HAP-1 (cell line): ENCODE results near the gene C22orf39.

Experiments used
- DNase-seq, 2 experiments: peaks; one replicate each; pipeline ENCODE4 v3.0.0-alpha.2; 2016 to 2020; ENCODE audit warnings: low spot score in 2 of 2
- H3K27me3 ChIP-seq: fragments of 250-450 bp; sonication (Bioruptor Pico); 2 replicates; pipeline ENCODE4 v1.5.1; 2020; ENCODE audit warnings: low read depth, mild to moderate bottlenecking, moderate library complexity
- H3K36me3 ChIP-seq: fragments of 250-450 bp; sonication (Bioruptor Pico); replicated peaks from 2 replicates; pipeline ENCODE4 v1.5.1; 2020; ENCODE audit warnings: mild to moderate bottlenecking
- H3K4me1 ChIP-seq: fragments of 250-450 bp; sonication (Bioruptor Pico); 2 replicates; pipeline ENCODE4 v1.5.1; 2020; ENCODE audit warnings: mild to moderate bottlenecking
- H3K4me3 ChIP-seq: fragments of 250-450 bp; sonication (Bioruptor Pico); 2 replicates; pipeline ENCODE4 v1.5.1; 2020; ENCODE audit warnings: mild to moderate bottlenecking, moderate library complexity
- H3K9me3 ChIP-seq: fragments of 250-450 bp; sonication (Bioruptor Pico); 2 replicates; pipeline ENCODE4 v1.5.1; 2020; ENCODE audit warnings: mild to moderate bottlenecking, moderate library complexity
- in situ Hi-C: fragments of 300-500 bp; cut with MboI; formaldehyde crosslinking; loops from 3 replicates; pipeline ENCODE4 v1.14.3; 2020; ENCODE audit warnings: low sequenced_read_pairs, inconsistent platforms, mixed read lengths

Gene C22orf39

DNA sequence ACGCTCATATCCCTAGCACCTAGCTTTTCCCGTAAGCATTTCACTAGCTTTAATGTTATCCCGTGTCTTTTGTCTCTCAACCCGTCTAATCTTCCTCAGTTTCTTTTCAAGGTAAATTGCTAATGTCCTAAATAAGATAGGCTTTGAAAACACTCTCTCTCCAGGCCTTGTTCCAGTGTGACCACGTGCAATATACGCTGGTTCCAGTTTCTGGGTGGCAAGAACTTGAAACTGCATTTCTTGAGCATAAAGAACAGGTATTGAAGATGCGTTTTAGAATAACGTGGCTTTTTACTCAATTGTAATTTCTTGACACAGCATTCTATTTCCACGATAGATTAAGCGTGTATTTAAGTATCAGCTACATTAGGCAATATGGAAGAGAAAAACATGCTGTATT is 33.3 kb upstream of the C22orf39 start:
- H3K4me1 ChIP-seq, result peaks cover 5% of the 10 kb centered on the region
- H3K4me3 ChIP-seq, result peak overlapping the region; percentile 92
- DNase-seq, result no peak
- H3K27me3 ChIP-seq, result no peaks in the 10 kb centered on the region
- H3K36me3 ChIP-seq, result peaks cover 49% of the 10 kb centered on the region
- H3K9me3 ChIP-seq, result no peaks in the 10 kb centered on the region
- in situ Hi-C loops, result no loop called here

DNA sequence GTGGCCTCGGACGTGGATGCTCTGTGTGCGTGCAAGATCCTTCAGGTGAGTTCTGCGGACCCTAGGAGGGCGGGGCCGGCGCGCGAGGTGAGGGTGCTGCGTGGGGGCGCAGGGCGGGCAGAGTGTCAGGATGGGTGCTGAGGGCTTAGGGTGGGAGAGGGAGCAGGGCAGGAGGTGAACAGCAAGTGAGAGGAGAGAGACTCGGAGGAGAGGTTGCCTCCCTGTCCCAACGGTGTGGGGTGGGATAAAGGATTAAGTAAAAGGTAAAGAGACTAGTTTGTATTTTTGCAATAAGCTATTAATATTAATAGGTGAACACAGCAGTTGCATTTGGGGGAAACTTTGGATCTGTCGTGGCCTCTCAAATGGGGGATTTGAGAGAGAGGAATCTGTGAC is 32.7 kb upstream of the C22orf39 start:
- Histone ChIP-seq H3K9me3 (no peaks in the 10 kb centered on the region), H3K36me3 (peaks cover 49% of the 10 kb centered on the region), H3K27me3 (no peaks in the 10 kb centered on the region), H3K4me1 (peaks cover 5% of the 10 kb centered on the region), H3K4me3 (peak overlapping the region; percentile 92)
- in situ Hi-C loops, result no loop called here
- DNase-seq, result peak in 1 of 2 experiments; percentile 43

DNA sequence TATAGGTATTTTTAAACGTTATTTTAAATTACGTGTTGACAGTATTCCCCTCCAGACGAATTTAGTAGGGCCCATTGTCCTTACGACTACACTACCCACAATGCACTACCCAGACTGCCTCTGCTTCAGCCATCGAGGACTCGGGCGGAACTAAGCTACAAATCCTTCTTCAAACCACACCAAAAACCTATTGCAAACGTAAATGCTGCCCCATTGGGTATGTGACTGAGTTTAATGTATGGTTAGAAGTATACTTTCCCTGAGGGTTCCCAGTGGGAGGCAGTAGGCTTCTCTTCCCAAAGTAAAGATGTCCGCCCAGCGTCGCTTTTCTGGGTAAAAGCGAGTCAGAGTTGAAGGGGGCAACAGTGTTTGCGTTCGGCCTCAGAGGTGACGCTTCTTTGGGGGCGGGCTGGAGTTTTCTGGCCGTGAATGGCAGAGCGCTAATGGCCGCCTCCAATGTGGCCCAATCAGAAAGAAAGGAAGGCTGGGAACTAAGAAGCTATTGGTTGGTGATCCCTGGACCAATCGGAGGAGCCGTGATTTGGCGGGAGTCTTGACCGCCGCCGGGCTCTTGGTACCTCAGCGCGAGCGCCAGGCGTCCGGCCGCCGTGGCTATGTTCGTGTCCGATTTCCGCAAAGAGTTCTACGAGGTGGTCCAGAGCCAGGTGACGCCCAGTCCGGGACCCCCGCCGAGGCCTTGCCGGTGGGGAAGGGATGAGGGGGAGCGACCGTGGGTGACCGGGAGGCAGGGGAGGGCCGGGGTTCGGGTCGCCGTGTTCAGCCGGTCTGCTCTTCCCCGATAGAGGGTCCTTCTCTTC is 32.1 kb upstream of the C22orf39 start, which contains the start of gene CDC45:
TSS of gene CDC45 (plus strand) at position 566 of the 818 bp plus-strand sequence. CDS start at position 615, 49 bp downstream.
- peaks cover 49% of the 10 kb centered on the region for H3K36me3 ChIP-seq
- H3K4me3 ChIP-seq, result peak within 1 kb of the TSS; percentile 92
- peaks cover 5% of the 10 kb centered on the region for H3K4me1 ChIP-seq
- H3K9me3 ChIP-seq, result no peaks in the 10 kb centered on the region
- in situ Hi-C loops, result no loop called here
- DNase-seq, result peak; percentile 96 to 99
- H3K27me3 ChIP-seq, result no peaks in the 10 kb centered on the region

DNA sequence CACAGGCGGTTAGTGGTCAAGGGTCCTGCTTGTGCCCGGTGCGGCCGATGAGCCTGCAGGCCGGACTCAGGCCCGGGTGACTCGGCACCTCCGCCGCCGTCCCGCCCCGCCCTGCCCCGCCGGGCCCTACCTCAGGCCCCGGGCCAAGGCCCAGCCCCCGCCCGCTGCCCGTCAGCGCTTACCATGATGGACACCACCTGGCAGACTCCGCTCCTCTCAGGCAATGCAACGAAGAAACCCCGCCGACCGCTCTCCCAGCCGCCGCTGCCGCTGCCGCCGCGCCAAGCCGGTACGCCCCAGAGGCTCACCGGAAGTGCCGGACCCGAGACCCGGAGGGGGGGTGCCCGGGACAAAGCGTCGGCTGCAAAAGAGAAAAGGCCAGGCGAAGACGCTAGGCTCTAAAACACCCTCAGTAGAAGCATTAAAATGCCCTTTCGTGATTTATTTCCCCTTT is 31.4 kb upstream of the C22orf39 start, which contains the start of gene UFD1:
TSS of gene UFD1 (minus strand) at position 293 of the 454 bp plus-strand sequence. CDS start at position 185, 108 bp downstream.
- in situ Hi-C loops, result no loop called here
- Histone ChIP-seq H3K36me3 (peaks cover 49% of the 10 kb centered on the region), H3K4me1 (peaks cover 5% of the 10 kb centered on the region), H3K4me3 (peak within 1 kb of the TSS; percentile 92), H3K27me3 (no peaks in the 10 kb centered on the region), H3K9me3 (no peaks in the 10 kb centered on the region)
- DNase-seq, result peak; percentile 66 to 89

DNA sequence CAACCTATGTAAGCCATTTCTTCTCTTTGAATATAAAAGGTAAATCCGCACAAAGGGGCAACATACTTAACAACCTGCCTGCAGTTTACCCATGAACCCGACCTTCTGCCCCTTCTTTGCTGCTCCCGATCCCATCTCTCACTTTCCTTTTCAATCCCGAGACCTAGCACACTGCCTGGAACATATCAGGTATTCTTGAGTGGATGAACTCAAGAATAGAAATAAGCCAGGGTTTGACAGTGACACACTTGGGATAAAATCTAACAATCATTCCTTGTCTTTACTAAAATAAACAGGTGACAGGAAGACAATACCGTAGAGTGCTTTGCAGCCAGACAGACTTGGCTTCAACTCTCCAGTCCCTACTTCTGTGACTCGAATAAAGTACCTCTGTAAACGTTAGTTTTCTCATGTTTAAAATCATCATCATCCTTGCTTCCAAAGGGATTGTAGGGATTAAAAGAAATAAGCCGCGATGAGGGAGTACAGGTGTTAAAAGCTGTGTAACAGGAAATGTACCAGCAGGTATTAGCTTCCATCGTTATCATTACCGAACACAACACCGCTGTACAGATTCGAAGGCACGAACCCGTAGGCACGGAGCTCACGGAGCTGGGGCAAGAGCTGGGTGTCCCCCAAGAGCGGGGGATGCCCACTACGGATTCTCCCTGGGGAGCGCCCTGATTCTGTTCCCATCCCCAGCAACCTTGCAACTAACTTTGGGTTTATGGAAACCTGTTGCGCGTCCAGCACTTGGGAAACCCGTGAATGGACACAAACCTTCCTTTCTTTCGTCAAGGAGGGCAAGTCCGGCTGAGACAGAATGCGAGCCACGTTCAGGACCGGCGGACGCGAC is 30.8 kb upstream of the C22orf39 start:
- H3K9me3 ChIP-seq, result no peaks in the 10 kb centered on the region
- no peak for DNase-seq
- no peaks in the 10 kb centered on the region for H3K27me3 ChIP-seq
- H3K4me1 ChIP-seq, result peaks cover 5% of the 10 kb centered on the region
- in situ Hi-C loops, result no loop called here
- peak overlapping the region; percentile 92 for H3K4me3 ChIP-seq
- H3K36me3 ChIP-seq, result peaks cover 49% of the 10 kb centered on the region

DNA sequence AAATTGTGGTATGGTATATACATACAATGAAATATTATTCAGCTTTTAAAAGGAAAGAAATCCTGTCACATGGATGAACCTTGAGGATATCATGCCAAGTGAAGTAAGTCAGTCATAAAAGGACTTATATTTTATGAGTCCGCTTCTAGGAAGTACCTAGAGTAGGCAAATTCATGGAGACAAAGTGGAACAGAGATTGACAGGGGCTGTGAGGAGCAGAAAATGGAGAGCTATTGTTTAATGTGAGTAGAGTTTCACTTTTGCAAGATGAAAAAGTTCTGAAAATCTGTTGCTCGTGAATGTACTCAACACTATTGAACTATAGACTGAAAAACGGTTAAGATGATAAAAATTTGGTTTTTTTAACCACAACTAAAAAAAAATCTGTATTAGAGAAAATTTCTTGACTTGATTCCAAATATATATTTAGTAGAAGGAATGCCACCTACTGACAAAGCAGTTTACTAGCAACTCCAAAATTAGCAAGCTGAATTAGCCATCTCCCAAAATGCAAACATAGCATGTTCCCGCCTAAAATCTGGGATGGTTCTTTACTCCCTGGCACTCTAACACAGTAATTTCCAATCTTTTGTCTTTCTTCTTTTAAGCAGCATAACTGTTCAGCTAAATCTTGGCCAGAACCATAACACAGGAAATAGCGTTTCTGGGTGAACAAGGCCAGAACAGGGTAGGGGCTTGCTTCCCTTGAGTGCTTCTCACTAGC is 30.0 kb upstream of the C22orf39 start:
- in situ Hi-C loops, result no loop called here
- peaks cover 48% of the 10 kb centered on the region for H3K36me3 ChIP-seq
- DNase-seq, result no peak

DNA sequence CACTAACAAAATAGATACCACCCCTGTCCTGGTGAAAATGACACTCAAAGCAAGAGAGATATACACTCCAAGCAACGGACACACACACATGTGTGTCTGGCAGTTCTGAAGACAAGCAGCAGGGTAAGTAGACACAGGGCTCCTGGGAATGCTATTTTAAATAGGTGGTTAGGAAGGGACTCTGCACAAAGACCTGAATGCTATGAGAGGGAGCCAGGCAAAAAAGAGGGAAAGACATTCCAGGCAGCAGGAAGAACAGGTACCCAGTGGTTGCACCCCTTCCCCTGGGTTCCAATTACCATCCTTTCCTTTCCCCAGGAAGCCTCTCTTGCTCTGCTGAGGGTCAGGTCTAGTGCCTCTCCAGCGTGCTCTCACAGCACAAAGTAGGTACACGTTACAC is 28.5 kb upstream of the C22orf39 start:
- in situ Hi-C loops, result no loop called here
- no peak for DNase-seq
- Histone ChIP-seq H3K4me3 (no peak overlapping the region), H3K9me3 (no peaks in the 10 kb centered on the region), H3K27me3 (no peaks in the 10 kb centered on the region), H3K4me1 (peaks cover 5% of the 10 kb centered on the region), H3K36me3 (peaks cover 49% of the 10 kb centered on the region)

More for the DNA sequence above, 30.0 kb upstream of the C22orf39 start:
- Histone ChIP-seq H3K9me3 (no peaks in the 10 kb centered on the region), H3K4me1 (peaks cover 5% of the 10 kb centered on the region), H3K4me3 (peak overlapping the region; percentile 92), H3K27me3 (no peaks in the 10 kb centered on the region)

DNA sequence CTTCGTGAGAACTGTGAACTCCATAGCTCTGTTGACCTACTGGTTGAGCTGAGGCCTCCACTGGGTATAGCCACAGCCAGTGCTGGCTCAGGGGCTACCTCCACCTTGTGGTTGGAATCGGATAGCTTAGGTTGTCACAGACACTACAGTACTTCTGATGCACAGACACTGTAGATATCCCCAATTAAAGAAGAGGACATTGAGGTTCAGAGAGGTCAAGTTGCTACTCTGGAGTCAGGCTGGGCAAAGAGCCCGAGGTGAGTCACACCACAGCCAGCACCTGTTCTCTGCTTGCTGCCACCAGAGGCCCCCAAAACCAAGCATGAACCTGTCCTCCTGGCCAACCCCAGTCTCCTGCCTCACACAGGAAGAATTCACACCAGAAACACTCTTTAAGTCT is 26.1 kb upstream of the C22orf39 start:
- no peaks in the 10 kb centered on the region for H3K27me3 ChIP-seq
- no peak for DNase-seq
- H3K36me3 ChIP-seq, result peaks cover 70% of the 10 kb centered on the region
- in situ Hi-C loops, result no loop called here
- H3K4me1 ChIP-seq, result peaks cover 5% of the 10 kb centered on the region
- no peak overlapping the region for H3K4me3 ChIP-seq
- no peaks in the 10 kb centered on the region for H3K9me3 ChIP-seq

DNA sequence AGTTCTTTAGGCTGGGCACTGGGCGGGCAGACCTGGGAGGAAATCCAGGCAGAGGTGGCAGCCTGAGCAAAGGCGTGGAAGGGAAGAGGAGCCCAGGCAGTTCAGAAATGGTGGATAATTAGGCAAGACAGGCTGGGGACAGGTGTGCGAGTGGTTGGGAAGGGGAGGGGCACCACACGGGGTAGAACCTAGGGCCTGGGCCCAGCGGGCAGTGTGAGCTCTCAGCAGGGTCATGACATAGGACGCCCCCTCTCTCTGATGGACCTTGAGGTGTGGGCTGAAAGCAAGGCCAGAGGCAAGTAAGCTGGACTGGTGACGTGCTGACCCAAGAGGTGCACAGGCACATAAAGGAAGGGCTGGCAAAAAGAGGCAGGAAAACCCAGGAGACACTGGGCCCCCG is 24.7 kb upstream of the C22orf39 start:
- Histone ChIP-seq H3K9me3 (no peaks in the 10 kb centered on the region), H3K27me3 (no peaks in the 10 kb centered on the region), H3K36me3 (peaks cover 83% of the 10 kb centered on the region), H3K4me3 (no peak overlapping the region), H3K4me1 (peaks cover 3% of the 10 kb centered on the region)
- DNase-seq, result no peak
- in situ Hi-C loops, result no loop called here

DNA sequence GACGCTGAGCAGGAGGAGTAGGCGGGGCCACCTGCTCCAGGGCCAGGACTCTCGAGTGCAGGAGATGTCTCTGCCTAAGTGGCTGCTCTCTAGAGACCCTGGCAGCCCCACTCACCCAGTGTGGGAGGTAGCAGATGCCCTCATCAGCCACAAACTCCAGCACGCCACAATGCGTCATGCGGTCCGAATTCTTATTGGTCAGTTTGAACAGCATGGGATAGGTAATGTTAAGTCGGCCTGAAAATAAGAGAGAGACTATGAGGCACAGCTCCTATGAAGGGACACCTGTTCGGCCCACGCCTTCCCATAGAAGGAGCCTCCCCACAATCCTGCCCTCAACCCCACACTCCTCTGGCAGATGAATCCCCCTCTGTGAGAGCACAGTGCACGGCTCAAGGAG is 24.1 kb upstream of the C22orf39 start:
- in situ Hi-C loops, result no loop called here
- peaks cover 85% of the 10 kb centered on the region for H3K36me3 ChIP-seq

DNA sequence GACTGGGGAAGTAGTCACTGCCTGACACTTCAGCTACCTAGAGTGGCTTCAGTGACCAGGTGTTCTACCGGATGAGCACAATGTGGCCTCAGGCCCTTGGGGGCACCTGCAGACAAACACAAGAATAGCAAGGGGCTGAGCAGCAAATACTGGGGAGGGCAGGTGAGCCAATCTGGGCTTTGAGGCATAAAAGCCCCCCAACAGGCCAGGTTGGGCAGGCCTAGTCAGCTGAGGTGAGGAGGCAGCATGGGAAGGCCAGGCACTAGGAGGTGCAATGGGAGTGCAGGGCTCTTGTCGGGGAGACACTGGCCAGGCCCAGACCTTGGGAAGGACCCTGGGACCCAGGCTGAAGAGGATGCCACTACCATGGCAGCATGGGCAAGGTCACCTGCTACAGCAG is 22.5 kb upstream of the C22orf39 start:
- in situ Hi-C loops, result no loop called here
- no peaks in the 10 kb centered on the region for H3K9me3 ChIP-seq
- H3K36me3 ChIP-seq, result peaks cover 90% of the 10 kb centered on the region
- DNase-seq, result no peak
- H3K4me1 ChIP-seq, result no peaks in the 10 kb centered on the region
- no peaks in the 10 kb centered on the region for H3K27me3 ChIP-seq
- H3K4me3 ChIP-seq, result no peak overlapping the region

More for the DNA sequence above, 24.1 kb upstream of the C22orf39 start:
- Histone ChIP-seq H3K27me3 (no peaks in the 10 kb centered on the region), H3K4me1 (no peaks in the 10 kb centered on the region), H3K9me3 (no peaks in the 10 kb centered on the region), H3K4me3 (no peak overlapping the region)
- no peak for DNase-seq

DNA sequence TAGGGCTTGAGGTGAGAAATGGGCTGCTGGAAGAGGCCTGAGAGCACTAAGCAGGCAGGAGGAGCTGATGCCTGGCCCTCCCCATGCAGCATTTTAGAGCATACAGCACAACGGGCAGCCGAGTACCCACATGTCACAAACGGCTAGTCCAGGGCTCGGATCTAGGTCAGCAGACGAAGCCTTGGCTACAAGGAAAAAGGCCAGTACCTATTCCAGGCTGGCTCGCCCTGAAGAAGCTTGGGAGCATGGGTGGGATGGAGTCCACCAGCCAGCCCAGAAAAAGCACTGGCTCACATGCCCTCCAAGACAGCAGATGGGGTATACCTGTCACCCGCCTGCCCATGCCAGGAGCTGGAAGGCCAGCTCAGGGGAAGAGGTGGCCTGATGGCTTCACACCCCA is 21.9 kb upstream of the C22orf39 start:
- Histone ChIP-seq H3K36me3 (peaks cover 90% of the 10 kb centered on the region), H3K27me3 (no peaks in the 10 kb centered on the region), H3K4me1 (no peaks in the 10 kb centered on the region), H3K4me3 (no peak overlapping the region), H3K9me3 (no peaks in the 10 kb centered on the region)
- in situ Hi-C loops, result no loop called here
- DNase-seq, result no peak

DNA sequence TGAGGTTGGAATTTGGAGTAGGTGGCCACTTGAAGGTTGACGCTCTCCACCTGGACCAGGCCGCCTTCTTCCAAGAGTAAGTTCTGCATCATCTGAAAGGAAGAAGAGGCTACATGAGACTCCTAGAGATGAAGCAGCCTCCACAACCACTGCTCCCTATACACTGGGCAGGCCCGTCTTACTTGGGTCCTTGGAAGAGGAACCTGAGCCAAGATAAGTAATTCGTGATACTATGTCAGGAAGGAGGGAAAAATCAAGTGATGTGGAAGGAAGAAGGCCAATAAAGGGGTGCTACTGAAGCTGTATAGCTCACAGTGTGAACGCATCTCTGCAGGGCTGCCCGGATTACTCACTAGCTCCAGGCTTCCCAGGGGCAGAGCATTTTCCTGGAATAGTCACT is 20.4 kb upstream of the C22orf39 start:
- Histone ChIP-seq H3K9me3 (no peaks in the 10 kb centered on the region), H3K27me3 (no peaks in the 10 kb centered on the region), H3K4me1 (no peaks in the 10 kb centered on the region; the same call in 1 of the 2 replicates), H3K4me3 (no peak overlapping the region), H3K36me3 (peaks cover 89% of the 10 kb centered on the region)
- in situ Hi-C loops, result no loop called here
- no peak for DNase-seq
